ENCODE data around the gene INPPL1. TPM values are rescaled to one million over a fixed set of nuclear protein-coding genes. Genes with fewer than 3 reads are reported as not detected.

INPPL1 gene
- total and polyA plus RNA-seq, 2 of the 13 experiments (the other 11 are each of a cell fraction or from before 2014, with no cell fraction given): 29.1 to 66.9 TPM

- Histone ChIP-seq H3K27me3 (ENCODE audit: control insufficient read depth in 1 of 2, insufficient read depth in 2 of 2, low read length in 2 of 2) (no peaks in the 10 kb centered on the region), H3K79me2 (ENCODE audit: insufficient read depth, low read length) (no peaks in the 10 kb centered on the region), H3K4me3 (replicated peaks in 1 of 3; ENCODE audit: insufficient read depth in 1 of 3, low read depth in 2 of 3, low read length in 3 of 3) (no peak overlapping the region), H3K9me3 (ENCODE audit: low read length) (no peaks in the 10 kb centered on the region), H3K27ac (ENCODE audit: extremely low read length, insufficient read depth, low read length) (no peak overlapping the region), H3K4me1 (ENCODE audit: insufficient read depth, low read length) (no peaks in the 10 kb centered on the region), H4K20me1 (ENCODE audit: insufficient read depth, low read length) (no peaks in the 10 kb centered on the region), H3K36me3 (replicated peaks in 1 of 2; ENCODE audit: control insufficient read depth in 1 of 2, insufficient read depth in 2 of 2, low read length in 2 of 2) (no peaks in the 10 kb centered on the region), H3K4me2 (ENCODE audit: low read depth, low read length) (no peak overlapping the region), H3K9ac (ENCODE audit: insufficient read depth, low read depth, low read length) (no peak overlapping the region), H2AFZ (ENCODE audit: low read length) (no peak overlapping the region)
- BruUV-seq (replicated peaks): no TSS peak
- WGBS (ENCODE audit: low lambda C conversion rate): 37% methylated on average over 4 of the region's 4 CpGs
- FAIRE-seq: no peak
- in situ Hi-C loops (cut with HindIII; ENCODE audit: extremely low pct_ligation_motif_present, low pct_unique_long_range_greater_than_20kb) (no loop called here), intact Hi-C loops (cut with micrococcal nuclease; ENCODE audit: unreplicated experiment) (no loop called here)
- DNase-seq (ENCODE audit: low spot score): no peak
- ChIA-PET CTCF (ENCODE audit: low intra/inter-chr PET ratio, low total read pairs) (no interaction called here), POLR2A (interaction anchor here (1.6 kb wide), 1 partner anchor 13 kb away, joined by 4 read pairs; no protein-coding TSS in a partner anchor)
- no peak for ATAC-seq
- TF ChIP-seq NFYB (CRISPR knock-in tag; IDR thresholded peaks at IDR 0.05) (no peak), AKNA (CRISPR knock-in tag; IDR thresholded peaks at IDR 0.05; ENCODE audit: borderline replicate concordance) (no peak), ZNF549 (CRISPR knock-in tag; IDR thresholded peaks at IDR 0.05) (no peak), NR2F1 (CRISPR knock-in tag; IDR thresholded peaks at IDR 0.05) (no peak), HOXA7 (CRISPR knock-in tag; IDR thresholded peaks at IDR 0.05) (no peak), ZNF30 (CRISPR knock-in tag; IDR thresholded peaks at IDR 0.05) (no peak), KLF12 (CRISPR knock-in tag; IDR thresholded peaks at IDR 0.05; ENCODE audit: borderline replicate concordance) (no peak), ZEB1 (IDR thresholded peaks at IDR 0.05; ENCODE audit: insufficient replicate concordance, low read depth) (no peak), TAF1 (CRISPR knock-in tag; IDR thresholded peaks at IDR 0.05) (no peak), LBX2 (CRISPR knock-in tag; IDR thresholded peaks at IDR 0.05; ENCODE audit: borderline replicate concordance) (no peak), TCF12 (IDR thresholded peaks at IDR 0.05) (no peak), TCF12 (CRISPR knock-in tag; IDR thresholded peaks at IDR 0.05) (no peak), TOPORS (CRISPR knock-in tag; IDR thresholded peaks at IDR 0.05) (no peak), MXD3 (CRISPR knock-in tag; IDR thresholded peaks at IDR 0.05) (no peak), FUBP1 (CRISPR knock-in tag; IDR thresholded peaks at IDR 0.05; ENCODE audit: borderline replicate concordance) (no peak), GMEB2 (CRISPR knock-in tag; IDR thresholded peaks at IDR 0.05; ENCODE audit: low read depth) (no peak), NFYC (CRISPR knock-in tag; IDR thresholded peaks at IDR 0.05) (no peak)
Observed at GRCh38 chr11:72209101-72209500, 15.5 kb upstream of the INPPL1 start.
